ENCODE data around the gene MED19.
"Not testable (repeated sequence)": the region's sequence is repeated elsewhere in the genome, so short reads cannot be mapped to it uniquely, and the experiment has no call there.

The MED19 gene, protein sequence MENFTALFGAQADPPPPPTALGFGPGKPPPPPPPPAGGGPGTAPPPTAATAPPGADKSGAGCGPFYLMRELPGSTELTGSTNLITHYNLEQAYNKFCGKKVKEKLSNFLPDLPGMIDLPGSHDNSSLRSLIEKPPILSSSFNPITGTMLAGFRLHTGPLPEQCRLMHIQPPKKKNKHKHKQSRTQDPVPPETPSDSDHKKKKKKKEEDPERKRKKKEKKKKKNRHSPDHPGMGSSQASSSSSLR

DNA sequence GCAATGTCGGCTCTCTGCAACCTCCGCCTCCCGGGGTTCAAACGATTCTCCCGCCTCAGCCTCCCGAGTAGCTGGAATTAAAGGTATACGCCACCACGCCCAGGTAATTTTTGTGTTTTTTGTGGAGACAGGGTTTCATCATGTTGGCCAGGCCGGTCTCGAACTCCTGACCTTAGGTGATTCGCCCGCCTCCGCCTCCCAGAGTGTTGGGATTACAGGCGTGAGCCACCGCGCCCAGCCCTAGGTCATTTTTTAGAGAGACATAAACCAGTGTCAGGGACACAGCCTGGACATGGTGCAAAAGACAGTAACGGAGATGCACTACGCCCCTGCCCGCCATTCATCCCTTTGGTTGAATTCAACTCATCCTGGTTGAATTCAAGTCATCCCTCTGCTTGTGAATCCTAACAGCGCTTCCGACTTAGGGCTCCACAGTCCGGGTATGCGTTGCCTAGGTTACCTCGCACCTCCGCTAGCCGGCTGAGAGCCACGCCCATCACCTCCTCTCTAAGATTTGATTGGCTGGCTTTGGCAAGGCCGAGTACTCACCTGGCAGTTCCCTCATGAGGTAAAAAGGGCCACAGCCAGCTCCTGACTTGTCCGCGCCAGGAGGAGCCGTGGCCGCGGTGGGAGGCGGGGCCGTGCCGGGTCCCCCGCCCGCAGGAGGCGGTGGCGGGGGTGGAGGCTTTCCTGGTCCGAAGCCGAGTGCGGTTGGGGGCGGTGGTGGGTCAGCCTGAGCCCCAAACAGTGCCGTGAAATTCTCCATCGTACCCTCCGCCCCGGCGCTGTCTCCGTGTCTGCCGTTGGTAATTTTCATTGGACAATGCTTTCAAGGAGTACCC is at the start of gene MED19:
TSS of gene MED19 (minus strand) at position 802 of the 842 bp plus-strand sequence. CDS start at position 766, 36 bp downstream.
- DNase-seq (ENCODE audit: low read depth): peak; percentile 34

DNA sequence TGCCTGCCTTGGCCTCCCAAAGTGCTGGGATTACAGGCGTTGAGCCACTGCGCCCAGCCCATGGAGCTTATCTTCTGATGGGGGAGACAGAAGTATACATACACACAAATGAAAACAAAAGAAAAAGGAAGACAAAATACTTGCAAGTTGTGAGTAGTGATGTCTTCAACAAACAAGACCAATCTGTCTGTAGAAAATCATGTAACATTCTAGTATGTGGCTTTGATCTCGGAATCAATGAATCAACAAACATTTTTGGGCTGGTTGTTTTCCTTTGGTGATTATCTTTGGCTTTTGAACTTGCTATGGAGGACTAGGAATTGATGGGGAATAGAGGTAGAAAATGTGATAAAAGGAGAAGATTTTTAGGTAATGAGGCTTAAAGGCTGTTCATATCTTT is 46.2 kb upstream of the MED19 start:
- no peak for DNase-seq (ENCODE audit: low read depth)

DNA sequence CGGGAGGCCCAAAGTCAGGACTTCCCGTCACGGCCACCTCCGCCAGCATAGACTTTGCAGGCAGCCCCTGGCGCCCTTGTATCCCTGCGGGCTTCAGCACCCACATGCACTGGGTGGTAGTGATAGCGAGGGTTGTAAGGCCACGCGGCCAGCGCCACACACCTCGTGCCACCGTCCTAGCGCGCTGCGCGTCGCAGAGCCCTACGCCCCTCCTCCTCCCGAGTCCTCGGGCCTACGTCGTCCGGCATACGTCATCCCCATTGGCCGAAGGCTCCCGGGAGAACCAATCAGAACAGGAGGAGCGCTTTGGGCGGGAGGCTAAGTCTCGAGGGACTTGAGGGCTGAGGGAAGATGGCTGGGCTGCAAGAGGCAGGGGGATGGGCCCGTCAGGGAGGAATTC is 40.9 kb upstream of the MED19 start:
- DNase-seq (ENCODE audit: low read depth): no peak

DNA sequence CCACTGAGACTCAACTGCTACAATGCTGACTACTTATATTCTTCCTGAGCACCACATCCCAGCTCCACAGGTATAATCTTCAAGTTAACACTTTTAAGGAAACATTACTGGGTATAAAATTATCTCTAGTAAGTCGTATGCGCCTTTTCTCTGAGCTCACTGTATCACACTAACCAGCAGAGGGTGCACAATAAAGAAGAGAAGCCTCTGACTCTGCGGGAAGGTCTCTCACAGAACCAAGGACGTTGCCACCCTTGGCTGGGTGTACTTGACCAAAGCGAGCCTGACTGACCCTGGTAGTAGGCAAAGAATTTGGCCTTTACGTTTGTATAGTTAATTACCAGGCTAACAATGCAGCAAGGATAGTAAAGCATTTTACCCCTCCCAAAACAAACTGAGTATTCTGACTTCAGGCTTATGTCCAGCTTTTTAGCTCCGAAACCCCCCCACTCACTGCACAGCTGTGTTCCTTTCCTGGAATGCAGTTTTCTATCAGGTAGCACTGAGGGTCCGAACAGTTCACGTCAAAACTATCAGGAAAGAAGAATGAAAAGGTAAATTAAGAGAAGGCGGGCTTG is 39.8 kb upstream of the MED19 start, which contains the start of gene BTBD18:
TSS of gene BTBD18 (minus strand) at position 144 of the 578 bp plus-strand sequence. CDS start 631 bp downstream, outside the sequence.
- DNase-seq (ENCODE audit: low read depth): no peak

DNA sequence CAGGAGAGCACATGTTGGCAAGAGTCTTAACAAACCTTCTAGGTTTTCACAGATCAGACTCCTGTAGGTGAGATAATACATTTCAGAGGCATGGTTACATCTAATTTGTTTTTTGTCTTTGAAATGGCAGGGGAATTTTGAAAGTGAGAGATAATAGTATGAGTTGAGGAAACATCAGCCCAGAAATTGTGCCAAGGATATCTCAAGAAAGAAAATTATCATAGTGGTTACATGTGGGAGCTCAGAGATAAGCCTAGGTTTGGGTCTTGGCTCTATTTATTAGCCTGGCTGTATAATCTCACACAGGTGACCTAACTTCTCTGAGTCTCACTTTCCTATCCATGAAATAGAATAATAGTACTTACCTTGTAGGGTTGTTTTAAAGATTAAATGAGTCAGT is 39.2 kb upstream of the MED19 start:
- no peak for DNase-seq (ENCODE audit: low read depth)

DNA sequence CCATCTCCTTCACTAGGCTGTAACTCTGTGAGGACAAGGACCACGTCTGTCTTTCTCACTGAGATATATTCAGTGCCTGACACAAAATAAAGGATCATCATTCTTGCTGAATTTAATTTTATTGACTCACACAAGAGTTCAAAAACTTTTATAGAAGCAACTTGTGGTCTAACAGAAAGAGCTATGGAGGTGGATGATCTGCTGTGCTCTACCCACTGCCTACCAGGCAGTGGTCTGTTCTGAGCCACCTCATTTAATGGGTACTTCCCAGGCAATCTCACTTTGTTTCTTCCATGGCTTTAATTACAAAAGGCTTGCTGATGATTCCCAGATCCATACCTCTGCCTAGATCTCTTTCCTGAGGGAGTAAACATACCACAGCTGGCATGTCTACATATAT is 34.9 kb upstream of the MED19 start:
- DNase-seq (ENCODE audit: low read depth): no peak

DNA sequence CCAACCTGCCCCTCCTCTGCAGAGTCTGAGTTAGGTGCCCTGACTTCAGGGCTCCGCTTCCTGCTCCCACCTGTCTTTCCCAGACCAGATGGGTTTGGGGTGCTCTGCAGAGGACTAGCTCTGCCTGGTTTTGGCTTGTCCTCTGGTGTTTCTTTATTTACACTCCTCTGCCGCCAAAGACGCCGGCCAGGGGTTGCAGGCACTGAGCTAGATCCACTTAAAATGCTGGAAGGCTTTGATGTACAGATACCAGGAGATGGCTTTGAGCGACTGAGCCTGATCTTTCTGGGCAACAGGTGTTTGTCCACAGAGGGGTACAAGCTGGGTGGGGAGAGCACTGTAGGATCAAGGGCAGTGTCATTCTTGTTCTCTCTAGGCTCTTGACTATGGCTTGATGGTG is 33.2 kb upstream of the MED19 start:
- DNase-seq (ENCODE audit: low read depth): no peak

DNA sequence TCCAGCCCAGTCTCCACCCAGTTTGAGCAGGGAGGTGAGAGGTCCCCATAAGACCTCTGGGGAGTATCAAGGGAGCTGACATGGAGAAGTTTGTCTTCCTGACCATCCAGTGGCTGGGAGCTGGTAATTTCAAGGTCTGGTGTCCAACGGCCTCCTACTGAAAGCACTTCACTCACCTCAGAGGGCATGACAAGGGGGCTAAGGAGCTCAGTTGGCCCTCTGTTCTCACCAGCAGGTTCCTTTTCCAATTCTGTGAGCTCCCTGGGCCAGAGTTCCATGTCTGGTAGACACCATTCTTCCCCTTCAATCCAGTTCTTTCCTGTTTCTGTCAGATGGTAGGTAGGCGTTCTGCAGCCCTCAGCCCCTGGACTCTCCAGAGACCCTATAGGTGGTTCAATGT is 32.3 kb upstream of the MED19 start:
- no peak for DNase-seq (ENCODE audit: low read depth)

DNA sequence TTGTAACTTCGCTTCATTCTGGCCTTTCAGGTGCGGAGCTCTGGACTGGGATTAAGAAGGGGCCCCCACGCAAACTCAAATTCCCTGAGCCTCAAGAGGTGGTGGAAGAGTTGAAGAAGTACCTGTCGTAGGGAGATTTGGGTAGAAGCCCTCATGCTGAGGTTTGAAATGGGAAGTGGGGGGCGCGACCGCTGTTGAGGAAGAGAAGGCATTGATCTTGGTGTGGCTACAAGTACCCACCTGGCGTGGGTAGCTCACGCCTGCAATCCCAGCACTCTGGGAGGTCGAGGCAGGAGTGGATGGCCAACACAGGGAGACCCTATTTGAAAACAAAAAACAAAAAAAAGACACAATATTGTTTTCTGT is 30.1 kb upstream of the MED19 start:
- no peak for DNase-seq (ENCODE audit: low read depth)

DNA sequence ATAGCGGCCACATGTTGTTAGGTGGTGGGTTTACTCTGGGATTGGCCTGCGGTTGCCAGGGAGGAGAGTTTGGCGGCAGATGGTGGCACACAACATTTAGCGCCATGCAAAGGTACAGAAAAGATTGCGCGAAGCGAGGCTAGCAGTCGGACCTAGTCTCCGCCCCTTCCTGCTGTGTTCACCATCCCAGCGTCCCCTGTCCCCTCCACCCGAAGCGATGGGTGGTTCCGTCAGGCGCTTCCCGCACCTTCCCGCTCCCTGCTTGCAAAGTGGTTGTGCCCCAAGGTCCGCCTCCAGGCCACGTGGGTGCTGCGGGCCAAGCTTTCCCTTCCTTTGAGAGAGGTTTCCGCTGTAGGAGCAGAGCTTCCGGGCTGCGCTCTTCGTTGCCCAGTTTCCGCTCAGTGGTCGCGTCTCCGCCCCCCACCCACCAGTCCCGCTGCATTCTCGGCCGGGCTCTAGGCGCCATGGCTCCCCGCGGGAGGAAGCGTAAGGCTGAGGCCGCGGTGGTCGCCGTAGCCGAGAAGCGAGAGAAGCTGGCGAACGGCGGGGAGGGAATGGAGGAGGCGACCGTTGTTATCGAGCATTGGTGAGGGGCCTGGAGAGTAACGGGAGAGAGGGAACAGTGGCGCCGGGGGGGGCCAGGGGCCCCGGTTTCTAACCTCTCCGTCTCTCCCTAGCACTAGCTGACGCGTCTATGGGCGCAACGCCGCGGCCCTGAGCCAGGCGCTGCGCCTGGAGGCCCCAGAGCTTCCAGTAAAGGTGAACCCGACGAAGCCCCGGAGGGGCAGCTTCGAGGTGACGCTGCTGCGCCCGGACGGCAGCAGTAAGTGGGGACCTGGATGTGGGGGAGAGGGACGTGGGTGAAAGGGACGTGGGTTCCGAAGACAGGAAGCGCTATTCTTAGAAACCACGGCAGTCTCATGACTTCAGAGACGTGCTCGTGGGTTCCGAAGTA is 29.4 kb upstream of the MED19 start, which contains the start of gene SELENOH:
TSS of gene SELENOH (plus strand) at position 360 of the 955 bp plus-strand sequence. CDS start at position 465, 105 bp downstream.
- peak; percentile 80 for DNase-seq (ENCODE audit: low read depth)

DNA sequence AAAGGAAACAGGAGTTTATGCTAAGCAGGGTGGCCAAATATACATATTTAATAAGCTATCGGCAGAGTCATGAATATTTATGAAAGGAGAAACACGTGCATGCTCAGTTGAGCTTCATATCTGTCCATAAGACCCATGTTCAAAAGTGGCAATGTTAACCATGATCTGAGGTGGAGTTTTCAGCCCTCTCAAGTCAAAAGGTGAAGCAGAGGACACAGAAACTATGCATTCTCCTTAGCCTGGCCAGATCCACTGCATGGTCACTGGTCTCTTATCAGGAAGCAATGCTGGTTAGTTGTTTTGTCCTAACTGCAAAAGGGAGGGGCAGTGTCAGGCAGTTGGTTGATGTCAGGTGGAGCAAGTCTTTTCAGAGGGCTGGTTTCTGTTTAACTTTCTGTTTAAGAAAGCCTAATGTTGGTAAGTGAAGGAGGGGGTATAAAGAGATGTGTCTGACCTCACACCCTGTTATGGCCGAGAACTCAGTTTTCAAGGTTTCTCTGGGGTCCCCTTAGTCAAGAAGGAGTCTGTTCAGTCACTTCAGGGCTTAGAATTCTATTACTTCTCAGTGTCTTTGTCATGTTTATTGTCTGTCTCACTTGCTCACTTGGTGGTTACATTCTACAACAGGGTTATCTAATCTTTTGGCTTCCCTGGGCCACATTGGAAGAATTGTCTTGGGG is 23.7 kb upstream of the MED19 start:
- no peak for DNase-seq (ENCODE audit: low read depth)

DNA sequence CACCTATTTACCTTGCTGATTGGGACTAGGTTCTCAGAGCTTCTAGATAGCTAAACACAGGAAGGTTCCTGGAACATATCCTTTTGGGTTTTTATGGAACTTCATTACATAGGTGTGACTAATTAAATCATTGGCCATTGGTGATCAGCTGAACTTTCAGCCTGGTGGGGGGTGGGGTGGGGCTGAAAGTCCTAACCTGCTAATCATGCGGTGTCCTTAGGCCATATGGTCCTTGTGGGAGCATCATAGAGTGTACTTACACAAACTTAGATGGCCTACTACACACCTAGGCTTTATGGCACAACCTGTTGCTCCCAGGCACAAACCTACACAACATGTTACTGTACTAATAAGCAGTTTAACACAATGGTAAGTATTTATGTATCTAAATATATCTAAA is 20.6 kb upstream of the MED19 start:
- DNase-seq (ENCODE audit: low read depth): no peak

DNA sequence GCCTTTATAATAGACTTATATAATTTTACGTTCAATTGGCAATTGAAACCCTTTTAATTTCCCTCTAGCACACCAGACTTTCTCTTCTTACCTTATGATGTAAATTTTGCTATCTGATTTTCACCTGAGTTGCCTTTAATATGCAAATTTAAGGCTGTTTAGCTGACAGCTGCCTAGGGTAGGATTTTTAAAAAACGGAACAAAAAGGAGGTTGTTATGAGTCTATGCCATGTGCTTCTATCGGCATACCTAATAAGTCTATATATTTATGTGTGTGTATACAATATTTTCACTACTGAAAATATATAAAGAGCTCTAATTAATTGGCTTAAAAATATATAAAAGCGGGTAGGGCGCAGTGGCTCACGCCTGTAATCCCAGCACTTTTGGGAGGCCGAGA is 17.5 kb upstream of the MED19 start:
- DNase-seq (ENCODE audit: low read depth): no peak

DNA sequence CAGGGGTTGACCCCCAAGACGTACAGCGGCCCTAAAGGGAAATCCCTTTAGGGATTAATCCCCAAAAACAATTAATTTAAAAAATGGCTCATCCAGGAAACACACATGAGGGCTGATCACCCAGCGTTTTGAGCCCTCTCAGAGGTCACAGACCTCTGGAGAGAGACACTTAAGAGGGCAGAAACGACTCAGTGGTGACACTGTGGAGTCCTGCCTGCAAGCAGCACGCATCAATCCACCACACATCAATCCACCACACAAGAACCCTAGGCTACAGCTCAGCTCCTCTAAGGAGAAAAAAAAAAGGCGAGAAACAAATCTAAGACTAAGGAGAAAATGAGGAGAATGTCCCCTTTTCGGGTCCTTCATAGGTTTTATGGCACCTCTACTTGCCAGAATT is 16.8 kb upstream of the MED19 start:
- no peak for DNase-seq (ENCODE audit: low read depth)

DNA sequence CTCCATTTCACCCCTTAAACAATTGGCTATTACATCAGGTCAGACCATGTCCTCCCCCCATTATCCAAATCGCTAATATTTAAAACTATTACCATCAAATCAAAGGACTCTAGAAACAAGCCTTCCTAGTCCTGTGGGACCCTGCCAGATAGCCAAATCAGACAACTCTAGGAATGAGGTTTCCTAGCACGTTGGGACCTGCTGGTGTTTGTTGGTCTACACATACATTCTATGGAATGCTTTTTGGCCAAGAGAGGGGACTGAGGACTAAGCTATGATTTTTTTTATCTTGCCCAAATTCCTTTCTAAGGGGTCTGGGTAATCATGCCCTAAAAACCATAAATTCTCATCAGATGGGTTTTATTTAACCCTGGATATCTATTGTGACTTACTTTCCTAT is 15.2 kb upstream of the MED19 start:
- DNase-seq (ENCODE audit: low read depth): no peak

DNA sequence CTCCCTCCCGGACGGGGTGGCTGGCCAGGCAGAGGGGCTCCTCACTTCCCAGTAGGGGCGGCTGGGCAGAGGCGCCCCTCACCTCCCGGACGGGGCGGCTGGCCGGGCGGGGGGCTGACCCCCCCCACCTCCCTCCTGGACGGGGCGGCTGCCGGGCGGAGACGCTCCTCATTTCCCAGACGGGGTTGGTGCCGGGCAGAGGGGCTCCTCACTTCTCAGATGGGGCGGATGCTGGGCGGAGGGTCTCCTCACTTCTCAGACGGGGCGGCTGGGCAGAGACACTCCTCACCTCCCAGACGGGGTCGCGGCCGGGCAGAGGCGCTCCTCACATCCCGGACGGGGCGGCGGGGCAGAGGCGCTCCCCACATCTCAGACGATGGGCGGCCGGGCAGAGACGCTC is 4.7 kb upstream of the MED19 start:
- DNase-seq (ENCODE audit: low read depth): not testable (repeated sequence)

DNA sequence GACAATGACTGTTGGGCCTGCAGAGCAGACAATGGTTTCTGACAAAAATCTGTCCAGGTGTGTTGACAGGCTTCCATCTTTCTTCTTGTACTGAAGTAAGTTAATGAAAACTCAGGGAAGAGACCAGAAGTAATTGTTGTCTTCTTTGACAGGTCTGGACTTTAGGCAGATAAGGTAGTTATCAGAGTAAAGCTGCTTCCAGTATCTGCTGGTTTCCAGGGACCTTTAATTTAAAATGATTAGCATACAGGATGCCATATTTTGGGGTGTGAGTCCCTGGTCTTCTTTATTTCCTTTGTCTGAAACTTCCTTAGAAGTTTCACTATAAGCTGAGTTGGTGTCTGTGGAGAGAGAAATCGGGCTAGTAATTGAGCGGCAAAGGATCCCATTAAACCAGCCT is 1.8 kb upstream of the MED19 start:
- no peak for DNase-seq (ENCODE audit: low read depth)

DNA sequence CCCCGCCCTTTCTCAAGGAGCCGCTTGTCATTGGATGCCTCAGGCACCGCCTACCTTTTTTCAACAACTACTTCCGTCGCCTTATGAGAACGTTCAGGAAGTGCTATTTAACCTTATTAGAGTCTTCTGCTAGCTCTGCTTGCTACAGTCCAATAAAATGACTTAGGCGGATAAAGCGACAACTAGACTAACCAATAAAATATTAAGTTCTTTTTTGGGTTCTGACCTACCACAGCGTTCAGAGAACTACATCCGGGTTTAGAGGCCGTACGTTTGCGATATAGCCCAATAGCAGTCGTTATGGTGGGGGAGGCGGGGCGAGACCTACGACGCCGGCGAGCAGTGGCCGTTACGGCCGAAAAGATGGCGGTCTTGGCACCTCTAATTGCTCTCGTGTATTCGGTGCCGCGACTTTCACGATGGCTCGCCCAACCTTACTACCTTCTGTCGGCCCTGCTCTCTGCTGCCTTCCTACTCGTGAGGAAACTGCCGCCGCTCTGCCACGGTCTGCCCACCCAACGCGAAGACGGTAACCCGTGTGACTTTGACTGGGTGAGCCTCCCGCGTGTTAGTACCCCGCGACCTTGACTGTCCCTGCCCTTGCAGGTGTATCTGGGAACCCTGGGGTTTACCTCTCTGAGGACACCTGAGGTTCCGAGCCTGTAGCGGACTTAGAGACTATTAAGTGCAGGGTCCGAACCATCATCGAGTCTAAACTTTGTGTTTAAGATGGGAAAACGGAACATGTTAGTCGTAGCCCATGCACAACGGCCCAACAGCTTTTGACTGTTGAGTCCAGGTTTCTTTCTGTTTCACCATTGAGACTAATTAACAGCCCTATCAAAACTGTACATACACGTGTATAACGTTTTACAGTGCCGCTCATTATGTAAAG is 488 bp upstream of the MED19 start, which contains the start of gene TMX2:
TSS of gene TMX2 (plus strand) at position 338 of the 895 bp plus-strand sequence. CDS start at position 364, 26 bp downstream.
- DNase-seq (ENCODE audit: low read depth): peak; percentile 99

DNA sequence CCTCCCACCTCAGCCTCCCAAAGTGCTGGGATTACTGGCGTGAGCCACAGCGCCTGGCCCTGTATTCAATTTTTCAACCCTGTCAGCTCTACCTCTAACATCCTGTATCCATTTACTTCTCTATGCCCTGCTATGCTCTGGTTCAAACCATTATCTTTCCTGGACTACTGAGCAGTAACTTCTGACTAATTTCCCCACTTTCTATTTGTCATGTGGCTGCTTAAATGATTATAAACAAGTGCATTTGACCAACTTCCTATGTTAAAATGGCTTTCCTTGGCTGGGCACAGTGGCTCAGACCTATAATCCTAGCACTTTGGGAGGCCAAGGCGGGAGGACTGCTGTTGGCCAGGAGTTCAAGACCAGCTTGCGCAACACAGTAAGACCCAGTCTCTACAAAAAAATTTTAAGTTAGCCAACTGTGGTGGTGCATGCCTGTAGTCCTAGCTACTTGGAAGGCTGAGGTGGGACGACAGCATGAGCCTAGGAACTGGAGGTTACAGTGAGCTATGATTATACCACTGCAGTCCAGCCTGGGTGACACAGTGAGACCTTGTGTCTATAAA is 2.1 kb downstream of the MED19 start:
- DNase-seq (ENCODE audit: low read depth): no peak

DNA sequence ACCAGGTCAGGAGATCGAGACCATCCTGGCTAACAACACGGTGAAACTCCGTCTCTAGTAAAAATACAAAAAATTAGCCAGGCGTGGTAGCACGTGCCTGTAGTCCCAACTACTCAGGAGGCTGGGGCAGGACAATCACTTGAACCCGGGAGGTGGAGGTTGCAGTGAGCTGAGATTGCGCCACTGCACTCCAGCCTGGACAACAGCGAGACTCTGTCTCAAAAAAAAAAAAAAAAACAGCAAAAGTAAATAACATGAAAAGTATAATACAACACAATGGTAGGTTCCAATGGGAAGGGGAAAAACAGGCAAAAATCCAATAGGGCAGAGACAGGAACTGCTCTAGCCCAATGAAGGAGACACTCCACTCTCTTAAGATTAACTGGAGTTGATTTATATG is 6.6 kb downstream of the MED19 start:
- DNase-seq (ENCODE audit: low read depth): not testable (repeated sequence)

All from GM04503 (cell line).